Measurements from ENCODE around the gene ADD1.

Gene ADD1

GRCh38 chr4:2799971-2800690 is 43.5 kb upstream of the ADD1 start:
- peaks cover 16% of the 10 kb centered on the region for H3K4me1 ChIP-seq (ENCODE audit: control insufficient read depth, insufficient read depth, low read length)
- no peaks in the 10 kb centered on the region for H3K9me3 ChIP-seq (ENCODE audit: control insufficient read depth, insufficient read depth, low read length)
- peak overlapping the region; percentile 51 for H3K27ac ChIP-seq (ENCODE audit: low read depth, low read length)

GRCh38 chr4:2800691-2801596 is 42.7 kb upstream of the ADD1 start:
- H3K36me3 ChIP-seq (ENCODE audit: control insufficient read depth, insufficient read depth, low read length) = no peaks in the 10 kb centered on the region

More at GRCh38 chr4:2799971-2800690, 43.5 kb upstream of the ADD1 start:
- Histone ChIP-seq H3K36me3 (ENCODE audit: control insufficient read depth, insufficient read depth, low read length) (no peaks in the 10 kb centered on the region), H3K27me3 (ENCODE audit: control insufficient read depth, insufficient read depth, low read length) (no peaks in the 10 kb centered on the region), H3K4me3 (ENCODE audit: low read depth, low read length) (no peak overlapping the region), H3K9ac (ENCODE audit: low read depth, low read length) (no peak overlapping the region)

GRCh38 chr4:2802618-2803531 is 40.8 kb upstream of the ADD1 start:
- H3K4me1 ChIP-seq (ENCODE audit: control insufficient read depth, insufficient read depth, low read length) = peaks cover 16% of the 10 kb centered on the region
- no peak overlapping the region for H3K4me3 ChIP-seq (ENCODE audit: low read depth, low read length)
- no peaks in the 10 kb centered on the region for H3K36me3 ChIP-seq (ENCODE audit: control insufficient read depth, insufficient read depth, low read length)
- H3K9ac ChIP-seq (ENCODE audit: low read depth, low read length) = no peak overlapping the region
- no peaks in the 10 kb centered on the region for H3K27me3 ChIP-seq (ENCODE audit: control insufficient read depth, insufficient read depth, low read length)
- H3K9me3 ChIP-seq (ENCODE audit: control insufficient read depth, insufficient read depth, low read length) = no peaks in the 10 kb centered on the region
- no peak overlapping the region for H3K27ac ChIP-seq (ENCODE audit: low read depth, low read length)

More at GRCh38 chr4:2800691-2801596, 42.7 kb upstream of the ADD1 start:
- no peaks in the 10 kb centered on the region for H3K9me3 ChIP-seq (ENCODE audit: control insufficient read depth, insufficient read depth, low read length)
- peak overlapping the region; percentile 51 for H3K27ac ChIP-seq (ENCODE audit: low read depth, low read length)
- no peak overlapping the region for H3K4me3 ChIP-seq (ENCODE audit: low read depth, low read length)
- peaks cover 16% of the 10 kb centered on the region for H3K4me1 ChIP-seq (ENCODE audit: control insufficient read depth, insufficient read depth, low read length)
- H3K27me3 ChIP-seq (ENCODE audit: control insufficient read depth, insufficient read depth, low read length) = no peaks in the 10 kb centered on the region
- no peak overlapping the region; the same call in none of the 2 replicates for H3K9ac ChIP-seq (ENCODE audit: low read depth, low read length)

- Histone ChIP-seq H3K4me3 (ENCODE audit: low read depth, low read length) (no peak overlapping the region), H3K27ac (ENCODE audit: low read depth, low read length) (no peak overlapping the region), H3K4me1 (ENCODE audit: control insufficient read depth, insufficient read depth, low read length) (peaks cover 16% of the 10 kb centered on the region), H3K27me3 (ENCODE audit: control insufficient read depth, insufficient read depth, low read length) (no peaks in the 10 kb centered on the region), H3K9ac (ENCODE audit: low read depth, low read length) (no peak overlapping the region), H3K9me3 (ENCODE audit: control insufficient read depth, insufficient read depth, low read length) (no peaks in the 10 kb centered on the region), H3K36me3 (ENCODE audit: control insufficient read depth, insufficient read depth, low read length) (no peaks in the 10 kb centered on the region)
Measured at GRCh38 chr4:2803624-2804448, 39.8 kb upstream of the ADD1 start.

GRCh38 chr4:2804449-2804972 is 39.1 kb upstream of the ADD1 start:
- Histone ChIP-seq H3K4me3 (ENCODE audit: low read depth, low read length) (no peak overlapping the region), H3K27ac (ENCODE audit: low read depth, low read length) (no peak overlapping the region), H3K4me1 (ENCODE audit: control insufficient read depth, insufficient read depth, low read length) (peaks cover 16% of the 10 kb centered on the region), H3K9me3 (ENCODE audit: control insufficient read depth, insufficient read depth, low read length) (no peaks in the 10 kb centered on the region), H3K9ac (ENCODE audit: low read depth, low read length) (no peak overlapping the region), H3K27me3 (ENCODE audit: control insufficient read depth, insufficient read depth, low read length) (no peaks in the 10 kb centered on the region), H3K36me3 (ENCODE audit: control insufficient read depth, insufficient read depth, low read length) (no peaks in the 10 kb centered on the region)

GRCh38 chr4:2804973-2805501 is 38.6 kb upstream of the ADD1 start:
- Histone ChIP-seq H3K9me3 (ENCODE audit: control insufficient read depth, insufficient read depth, low read length) (no peaks in the 10 kb centered on the region), H3K9ac (ENCODE audit: low read depth, low read length) (no peak overlapping the region), H3K4me1 (ENCODE audit: control insufficient read depth, insufficient read depth, low read length) (peaks cover 15% of the 10 kb centered on the region), H3K36me3 (ENCODE audit: control insufficient read depth, insufficient read depth, low read length) (no peaks in the 10 kb centered on the region), H3K27ac (ENCODE audit: low read depth, low read length) (no peak overlapping the region), H3K27me3 (ENCODE audit: control insufficient read depth, insufficient read depth, low read length) (no peaks in the 10 kb centered on the region), H3K4me3 (ENCODE audit: low read depth, low read length) (no peak overlapping the region)

GRCh38 chr4:2805712-2806389 is 37.8 kb upstream of the ADD1 start:
- Histone ChIP-seq H3K27ac (ENCODE audit: low read depth, low read length) (no peak overlapping the region), H3K27me3 (ENCODE audit: control insufficient read depth, insufficient read depth, low read length) (no peaks in the 10 kb centered on the region), H3K4me3 (ENCODE audit: low read depth, low read length) (no peak overlapping the region), H3K4me1 (ENCODE audit: control insufficient read depth, insufficient read depth, low read length) (peaks cover 7% of the 10 kb centered on the region), H3K36me3 (ENCODE audit: control insufficient read depth, insufficient read depth, low read length) (no peaks in the 10 kb centered on the region), H3K9me3 (ENCODE audit: control insufficient read depth, insufficient read depth, low read length) (no peaks in the 10 kb centered on the region), H3K9ac (ENCODE audit: low read depth, low read length) (no peak overlapping the region)

GRCh38 chr4:2806390-2807355 is 37.0 kb upstream of the ADD1 start:
- no peak overlapping the region for H3K4me3 ChIP-seq (ENCODE audit: low read depth, low read length)
- H3K9ac ChIP-seq (ENCODE audit: low read depth, low read length) = no peak overlapping the region
- peaks cover 4% of the 10 kb centered on the region; the same call in 1 of the 2 replicates for H3K4me1 ChIP-seq (ENCODE audit: control insufficient read depth, insufficient read depth, low read length)
- no peaks in the 10 kb centered on the region for H3K9me3 ChIP-seq (ENCODE audit: control insufficient read depth, insufficient read depth, low read length)
- no peaks in the 10 kb centered on the region for H3K27me3 ChIP-seq (ENCODE audit: control insufficient read depth, insufficient read depth, low read length)
- no peaks in the 10 kb centered on the region for H3K36me3 ChIP-seq (ENCODE audit: control insufficient read depth, insufficient read depth, low read length)
- H3K27ac ChIP-seq (ENCODE audit: low read depth, low read length) = no peak overlapping the region

GRCh38 chr4:2807571-2807970 is 36.1 kb upstream of the ADD1 start:
- H3K4me3 ChIP-seq (ENCODE audit: low read depth, low read length) = no peak overlapping the region
- no peaks in the 10 kb centered on the region for H3K9me3 ChIP-seq (ENCODE audit: control insufficient read depth, insufficient read depth, low read length)
- no peak overlapping the region for H3K9ac ChIP-seq (ENCODE audit: low read depth, low read length)
- H3K27me3 ChIP-seq (ENCODE audit: control insufficient read depth, insufficient read depth, low read length) = no peaks in the 10 kb centered on the region
- H3K4me1 ChIP-seq (ENCODE audit: control insufficient read depth, insufficient read depth, low read length) = peaks cover 10% of the 10 kb centered on the region; the same call in 1 of the 2 replicates
- no peaks in the 10 kb centered on the region for H3K36me3 ChIP-seq (ENCODE audit: control insufficient read depth, insufficient read depth, low read length)
- H3K27ac ChIP-seq (ENCODE audit: low read depth, low read length) = no peak overlapping the region

All from HUES48 (cell line).